HG02610 (cell line): Measurements from ENCODE around the gene FBLN5.
"Not testable (repeated sequence)": the region's sequence is repeated elsewhere in the genome, so short reads cannot be mapped to it uniquely, and the experiment has no call there.

ENCODE experiments used
- ATAC-seq: cut with Tn5 transposase; IDR thresholded peaks from one replicate; pipeline ENCODE4 v1.9.1; 2021; ENCODE audit warnings: mild to moderate bottlenecking, moderate library complexity; ENCODE audit not compliant: unreplicated experiment

Gene FBLN5

DNA sequence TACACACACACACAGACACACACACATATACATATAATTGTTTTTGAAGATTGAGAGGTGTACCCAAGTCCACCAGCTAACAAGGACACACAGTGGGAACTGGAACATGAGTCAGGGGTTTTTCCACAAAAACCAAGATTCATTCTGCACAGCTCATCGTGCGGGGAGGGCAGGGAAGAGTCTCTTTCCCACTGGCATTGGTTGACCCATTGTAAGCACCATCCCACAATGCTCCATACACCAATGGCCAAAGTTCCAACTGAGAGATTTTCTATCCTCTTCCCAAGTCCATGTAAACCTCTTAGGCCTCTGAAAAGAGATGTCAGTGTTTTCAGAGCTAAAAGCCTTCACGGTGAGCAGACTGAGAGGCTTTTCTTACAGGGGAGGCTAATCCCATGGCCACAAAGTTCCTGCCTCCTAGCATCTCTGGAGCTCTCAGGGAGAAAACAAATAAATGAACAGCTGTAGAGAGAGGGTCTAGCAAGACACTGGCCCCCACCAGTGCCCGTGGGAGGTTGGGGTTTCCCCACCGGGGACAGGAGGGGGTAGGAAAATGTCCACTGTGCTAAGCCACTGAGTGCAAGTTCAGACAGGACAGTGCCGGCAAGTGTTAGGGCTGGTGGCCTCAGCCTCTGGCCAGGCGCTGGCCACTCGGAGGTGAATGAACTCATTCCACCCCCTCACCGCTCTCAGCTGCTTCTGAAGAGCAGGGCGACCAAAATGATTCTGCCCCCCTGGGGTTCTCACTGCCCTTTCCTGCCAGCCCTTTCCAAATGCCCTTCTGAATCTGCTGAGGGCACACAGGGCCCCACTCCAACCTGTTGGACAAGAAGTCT is 58.6 kb downstream of the FBLN5 start:
- no peak for ATAC-seq

- ATAC-seq = no peak
Measured at GRCh38 chr14:91886961-91887360, 60.5 kb downstream of the FBLN5 start.

DNA sequence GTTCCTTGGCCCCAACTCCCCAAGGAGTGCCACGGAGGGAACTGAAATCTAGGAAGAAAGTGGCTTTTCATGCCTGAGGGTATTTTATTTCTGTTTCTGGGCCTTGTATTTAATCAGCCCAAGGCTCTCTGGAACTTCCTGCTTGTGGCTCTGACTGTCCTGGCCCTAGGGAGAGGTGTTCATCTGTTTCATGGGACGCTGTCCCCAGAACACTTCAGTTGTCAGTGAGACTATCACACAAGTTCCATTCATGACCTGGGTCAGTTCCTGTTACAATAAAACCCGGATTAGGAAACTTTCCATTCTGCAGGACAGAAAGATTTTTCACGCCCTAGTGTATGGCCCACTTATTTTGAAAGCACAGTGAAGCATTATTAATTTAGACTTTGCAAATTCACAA is 61.7 kb downstream of the FBLN5 start:
- no peak for ATAC-seq

DNA sequence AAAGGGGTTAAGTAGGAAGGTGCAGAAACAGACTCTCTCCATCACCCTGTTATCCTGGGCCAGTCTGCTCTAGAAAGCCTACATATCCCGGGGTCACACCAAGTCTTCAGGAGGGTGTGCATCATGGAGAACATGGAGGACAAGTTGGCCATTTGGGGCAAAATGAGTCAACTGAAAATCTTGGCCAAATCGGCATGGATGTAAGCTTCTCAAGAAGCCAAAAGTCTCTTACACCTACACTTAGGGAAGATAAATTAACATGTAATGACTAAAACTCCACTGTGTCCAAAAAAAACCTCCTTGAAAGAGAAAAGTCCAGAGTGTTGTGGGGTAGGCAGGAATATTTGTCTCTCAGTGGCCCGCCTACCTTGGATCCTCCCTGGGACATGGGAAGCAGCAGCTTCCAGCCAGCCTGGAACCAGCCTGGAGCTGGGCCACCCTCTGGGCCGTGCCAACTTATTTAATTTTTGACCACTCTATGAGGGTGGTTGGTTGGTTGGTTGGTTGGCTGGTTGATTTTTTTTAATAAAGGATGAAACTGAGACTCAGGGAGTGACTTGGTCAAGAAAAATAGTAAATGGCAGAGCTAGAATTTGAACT is 62.3 kb downstream of the FBLN5 start:
- ATAC-seq = no peak

GRCh38 chr14:91884664-91885063 is 62.8 kb downstream of the FBLN5 start:
- no peak for ATAC-seq

DNA sequence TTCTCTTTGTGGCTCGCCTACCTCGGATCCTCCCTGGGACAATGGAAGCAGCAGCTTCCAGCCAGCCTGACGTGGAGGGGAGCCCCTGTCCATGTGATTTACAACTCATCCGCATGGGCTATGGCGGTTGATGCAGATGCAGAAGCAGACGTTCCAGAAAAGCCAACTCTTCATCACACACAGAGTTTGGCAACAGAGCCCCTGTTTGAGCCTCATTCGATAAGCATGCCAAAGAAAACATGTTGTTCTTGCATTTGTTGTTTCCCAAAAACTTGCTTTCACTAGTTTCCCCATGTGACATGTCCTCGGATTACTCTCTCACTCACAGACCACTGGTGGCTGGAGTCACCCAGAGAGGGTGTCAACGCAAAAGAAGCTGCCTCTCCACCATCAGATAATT is 63.7 kb downstream of the FBLN5 start:
- ATAC-seq = no peak

- no peak for ATAC-seq
Measured at GRCh38 chr14:91882776-91883175, 64.7 kb downstream of the FBLN5 start.

GRCh38 chr14:91882369-91882768 is 65.1 kb downstream of the FBLN5 start:
- no peak for ATAC-seq

- ATAC-seq = no peak
Measured at GRCh38 chr14:91879196-91879595, 68.3 kb downstream of the FBLN5 start.

- no peak for ATAC-seq
Measured at GRCh38 chr14:91878274-91878673, 69.2 kb downstream of the FBLN5 start.

- no peak for ATAC-seq
Measured at GRCh38 chr14:91877376-91877915, 70.0 kb downstream of the FBLN5 start.

GRCh38 chr14:91876492-91876891 is 71.0 kb downstream of the FBLN5 start:
- no peak for ATAC-seq

- ATAC-seq = no peak
Measured at GRCh38 chr14:91875525-91876286, 71.8 kb downstream of the FBLN5 start.

DNA sequence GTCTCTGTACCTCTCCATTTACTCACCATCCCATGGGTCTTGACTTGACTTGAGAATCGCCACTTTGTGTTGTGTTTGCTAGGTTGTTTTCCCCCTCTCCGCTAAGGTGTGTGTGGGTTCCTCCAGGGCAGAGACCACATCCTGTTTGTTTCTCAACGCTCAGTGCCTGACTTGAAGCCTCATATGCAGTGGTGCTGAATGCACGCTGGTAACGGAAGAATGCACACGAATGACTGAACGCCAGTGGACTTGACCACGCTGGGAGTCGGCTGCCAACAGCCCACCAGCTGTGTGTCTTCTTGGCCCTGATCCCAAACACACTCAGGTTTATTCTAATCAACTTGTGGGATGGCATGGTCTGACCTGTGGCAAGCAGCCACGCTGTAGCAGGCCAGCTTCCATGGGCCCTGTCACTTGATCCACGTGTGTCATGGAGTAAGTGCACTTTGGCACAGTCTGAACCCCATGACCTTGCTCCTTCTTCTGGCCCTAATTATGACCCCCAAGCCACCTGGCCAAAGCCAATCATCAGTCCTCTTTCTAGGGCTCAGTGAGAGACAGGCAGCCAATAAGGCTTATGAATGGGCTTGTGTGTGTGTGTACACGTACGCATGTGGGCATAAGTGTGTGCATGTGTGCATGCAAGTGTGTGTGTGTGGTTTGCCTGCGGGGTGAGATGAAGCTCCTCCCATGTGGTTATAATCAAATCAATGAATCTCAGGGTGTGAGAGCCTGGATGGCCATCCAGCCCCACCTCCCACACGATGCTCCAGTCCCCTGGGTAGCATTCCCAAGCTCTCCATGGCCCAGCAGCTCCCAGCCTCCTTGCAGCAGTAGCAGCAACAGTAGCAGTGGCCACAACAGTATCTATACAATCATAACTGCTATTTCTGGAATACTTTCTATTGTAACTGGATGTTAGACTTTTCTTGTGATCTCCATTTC is 73.8 kb downstream of the FBLN5 start:
- peak; percentile 79 for ATAC-seq

DNA sequence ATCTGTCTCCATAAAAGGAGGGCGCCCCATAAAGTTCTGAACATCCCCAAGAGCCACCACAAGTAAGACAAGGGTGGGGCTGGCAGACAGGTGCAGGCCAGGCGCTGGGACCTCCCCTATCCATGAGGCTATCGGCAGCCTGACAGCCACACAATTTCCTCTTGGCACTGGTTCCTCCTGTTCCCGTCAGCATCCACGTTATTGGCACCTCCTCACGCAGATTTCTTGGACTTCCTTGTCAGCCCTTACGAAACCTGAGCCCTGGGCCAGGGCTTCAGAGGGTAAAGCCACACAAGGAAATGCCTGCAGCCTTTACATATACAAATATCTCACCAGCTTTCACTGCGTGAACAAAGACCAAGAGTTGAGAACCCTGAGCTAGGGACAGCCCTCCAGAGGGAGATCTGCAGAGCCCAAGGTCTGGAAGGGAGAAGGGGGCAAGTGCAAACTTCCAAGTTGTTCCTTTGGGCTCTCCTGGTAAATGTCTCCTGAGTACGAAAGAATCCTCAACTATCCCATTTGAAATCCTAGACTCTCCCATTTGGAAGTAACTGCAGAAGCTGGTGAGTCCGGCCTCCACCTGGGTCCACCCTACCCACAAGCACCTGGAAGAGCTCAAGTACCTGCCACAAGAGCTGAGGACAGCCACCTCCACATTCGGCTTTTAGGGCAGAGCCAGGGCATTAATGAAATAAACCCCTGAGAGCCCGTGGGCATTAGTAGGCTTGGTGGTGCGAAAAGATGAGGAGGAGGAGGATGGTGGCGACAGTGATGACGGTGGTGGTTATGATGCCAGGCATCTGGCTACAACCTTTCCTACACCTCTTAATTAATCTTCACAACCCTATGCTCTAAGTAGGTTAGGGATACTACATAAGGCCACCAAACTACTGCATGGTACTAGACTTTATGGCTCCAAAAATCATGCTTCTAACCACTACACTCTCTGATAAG is 74.7 kb downstream of the FBLN5 start:
- ATAC-seq = no peak

- ATAC-seq = peak; percentile 55
Measured at GRCh38 chr14:91872011-91872501, 75.4 kb downstream of the FBLN5 start.

- not testable (repeated sequence) for ATAC-seq
Measured at GRCh38 chr14:91871401-91871800, 76.1 kb downstream of the FBLN5 start.

DNA sequence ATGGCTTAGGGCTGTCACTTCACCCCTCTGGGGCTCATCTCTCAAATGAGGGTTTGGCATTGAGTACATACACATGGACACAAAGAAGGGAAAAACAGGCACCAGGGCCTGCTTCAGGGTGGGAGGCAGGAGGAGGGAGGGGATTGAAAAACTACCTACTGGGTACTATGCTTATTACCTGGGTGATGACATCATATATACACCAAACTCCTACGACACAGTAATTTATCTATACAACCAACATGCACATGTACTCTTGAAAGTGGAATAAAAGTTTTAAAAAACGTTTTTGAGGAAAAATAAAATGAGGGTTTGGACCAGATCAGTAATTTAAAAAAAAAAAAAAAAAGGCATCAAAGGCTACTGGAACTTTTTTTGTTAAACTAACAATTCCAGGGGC is 76.6 kb downstream of the FBLN5 start:
- no peak for ATAC-seq

GRCh38 chr14:91870001-91870400 is 77.5 kb downstream of the FBLN5 start:
- no peak for ATAC-seq
